Psoas muscle (tissue), 8 donors: ENCODE results near the gene ZCCHC2. TPM values are rescaled to one million over a fixed set of nuclear protein-coding genes. Genes with fewer than 3 reads are reported as not detected.

Source experiments
- ATAC-seq, 4 donors: fragments of 200-7000 bp; cut with Tn5 transposase; one replicate each; pipeline ENCODE4 v1.9.1; 2020; ENCODE audit warnings: moderate library complexity in 3 of 4, mild to moderate bottlenecking in 2 of 4
- DNase-seq, 2 donors: peaks; one replicate each; pipeline ENCODE4 v3.0.0-alpha.2; 2020
- H3K27ac ChIP-seq: fragments of 200-600 bp; one replicate; pipeline ENCODE4 v1.8.0; 2022
- H3K27me3 ChIP-seq, 3 donors: fragments of 200-600 bp in 1 of 3; one replicate each; pipeline versions ENCODE4 v1.6.1 to v1.8.0; 2013 to 2022; ENCODE audit warnings: low read length in 2 of 3, mild to moderate bottlenecking in 2 of 3, moderate library complexity in 1 of 3; ENCODE audit not compliant: insufficient read depth in 3 of 3
- H3K36me3 ChIP-seq, 2 donors: fragments of 200-600 bp in 1 of 2; one replicate each; pipeline versions ENCODE4 v1.6.1 to v1.8.0; 2013 to 2022; ENCODE audit warnings: low read depth in 1 of 2, mild to moderate bottlenecking in 1 of 2, moderate library complexity in 1 of 2; ENCODE audit not compliant: insufficient read depth in 1 of 2
- H3K4me1 ChIP-seq: fragments of 200-600 bp; one replicate; pipeline ENCODE4 v1.8.0; 2022
- H3K4me3 ChIP-seq: fragments of 200-600 bp; one replicate; pipeline ENCODE4 v1.8.0; 2022; ENCODE audit warnings: mild to moderate bottlenecking
- H3K9me3 ChIP-seq: fragments of 200-600 bp; one replicate; pipeline ENCODE4 v1.8.0; 2022
- CTCF ChIP-seq: fragments of 200-600 bp; IDR thresholded peaks from one replicate; pipeline ENCODE4 v1.8.0; 2022; ENCODE audit warnings: antibody characterized with exemption
- WGBS, 3 donors: extraction: QIAGEN DNeasy Blood & Tissue Kit; methylation state at CpG; one replicate each; pipeline versions ENCODE4 v1.1.6 to v1.1.7; 2013; 5-methylcytosine and 5-hydroxymethylcytosine counted together
- intact Hi-C, 2 donors: fragments of 100-400 bp; cut with DNase I; formaldehyde crosslinking; loops; one replicate each; pipeline versions ENCODE4 v1.11.0 to v1.14.2; 2022
- polyA plus RNA-seq, 3 donors: library from polyadenylated mRNA; stranded (reverse); fragments of 200-250 nt; gene quantifications; one replicate each; pipeline ENCODE4 v1.2.3, GENCODE V29; 2013
- total RNA-seq, 4 donors: library from RNA; stranded (reverse); fragmentation: NEBNext Ultra II Directional in 2 of 4; extraction: Animal tissue kit (Norgen Biotek cat#: 25700) in 2 of 4; gene quantifications; one replicate each; pipeline versions ENCODE4 v1.2.1 to v1.2.4, GENCODE V29; 2021 to 2023
- donor health status: healthy with polysubstance abuse.
- donor health status: DM: no; HTN: no; CAD: no; lungs with moderate emphysema.
- donor health status: Bipolar disorder and iron deficiency.
- donor health status: healthy.
- donor health status: DM: yes; HTN: yes; CAD: no.
- donor health status: DM: no; HTN: no; CAD: no.
- donor health status: DM: no; HTN: no; CAD: no.
- donor health status: DM: yes; HTN: yes; CAD: no.

Gene ZCCHC2
- total and polyA plus RNA-seq, 7 donors: 4.0 to 41.8 (median 28.8) TPM

DNA sequence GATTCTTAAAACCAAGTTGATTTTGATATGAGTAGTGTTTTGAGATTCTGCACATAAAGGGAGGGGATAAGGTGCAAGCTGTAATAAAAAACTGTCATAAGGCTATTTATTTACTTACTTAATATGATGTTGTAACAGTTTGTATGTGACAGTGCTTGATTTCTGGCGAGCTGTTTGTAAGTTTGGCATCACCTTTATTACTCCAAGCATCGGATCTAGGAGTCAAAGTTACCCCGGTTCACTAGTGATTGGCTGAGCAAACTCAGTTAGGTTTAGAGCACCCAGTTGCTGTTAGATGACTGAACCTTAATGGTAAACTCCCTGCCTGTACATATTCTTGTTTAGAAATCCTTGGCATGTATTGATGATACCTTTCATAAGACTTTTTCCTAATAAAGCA, 16.1 kb downstream of the ZCCHC2 start:
- 43 to 75% (median 62%) methylated on average over 3 of the region's 3 CpGs for WGBS, 3 donors
- Histone ChIP-seq H3K27me3 (no peaks in the 10 kb centered on the region), H3K4me3 (no peak overlapping the region), H3K27ac (no peak overlapping the region), H3K9me3 (no peaks in the 10 kb centered on the region), H3K36me3 (peaks cover 0 to 38% of the 10 kb centered on the region in 2 donors), H3K4me1 (peaks cover 9% of the 10 kb centered on the region)
- ATAC-seq: peak in 2 of 4 donors; percentile 22 to 58
- intact Hi-C loops: no loop called here
- DNase-seq: no peak
- TF ChIP-seq CTCF: no peak

- Histone ChIP-seq H3K4me3 (no peak overlapping the region), H3K4me1 (peaks cover 9% of the 10 kb centered on the region), H3K27ac (no peak overlapping the region), H3K9me3 (no peaks in the 10 kb centered on the region), H3K27me3 (no peaks in the 10 kb centered on the region), H3K36me3 (peaks cover 0 to 45% of the 10 kb centered on the region in 2 donors)
- DNase-seq: no peak
- 93 to 97% (median 96%) methylated on average over 11 of the region's 11 CpGs for WGBS, 3 donors
- no peak for TF ChIP-seq CTCF
- intact Hi-C loops: no loop called here
- ATAC-seq: peak in 1 of 4 donors; percentile 44
Measured at GRCh38 chr18:62539284-62540165, 16.7 kb downstream of the ZCCHC2 start.

DNA sequence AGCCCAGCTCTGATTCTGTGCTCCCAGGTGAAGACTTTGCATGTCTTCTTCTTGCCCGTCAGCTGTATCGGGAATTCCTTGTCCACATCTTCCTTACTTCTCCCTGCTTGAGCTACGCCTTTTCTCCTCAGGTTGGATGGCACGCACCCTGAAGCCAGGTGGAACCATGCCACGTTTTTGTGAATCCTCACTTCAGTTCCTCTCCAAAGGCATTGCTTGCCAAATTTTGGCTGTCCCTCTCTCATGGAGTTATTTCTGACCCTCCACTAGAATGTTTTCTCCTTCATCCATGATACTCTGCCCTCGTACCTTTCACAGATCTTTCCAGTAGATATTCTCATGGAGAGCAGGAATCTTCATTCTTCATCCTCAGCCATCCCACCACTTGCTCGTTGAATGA, 20.2 kb downstream of the ZCCHC2 start:
- intact Hi-C loops: no loop called here

DNA sequence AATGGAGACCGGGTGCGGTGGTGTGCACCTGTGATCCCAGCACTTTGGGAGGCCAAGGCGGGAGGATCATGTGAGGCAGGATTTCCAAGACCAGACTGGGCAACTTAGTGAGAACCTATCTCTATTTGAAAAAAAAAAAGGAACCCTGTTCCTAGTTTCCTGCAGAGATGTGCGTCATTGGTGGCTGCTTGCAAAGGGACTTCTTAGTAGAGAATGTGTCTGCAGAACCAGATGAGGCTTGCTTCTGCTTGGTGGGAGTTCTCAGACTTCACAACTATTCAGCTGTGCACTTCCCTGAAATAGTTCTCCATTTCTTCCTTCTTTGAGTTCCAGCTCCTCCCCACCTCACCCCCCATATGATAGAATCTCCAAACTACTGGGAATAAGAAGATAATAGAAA, 22.3 kb downstream of the ZCCHC2 start:
- H3K36me3 ChIP-seq: peaks cover 0 to 74% of the 10 kb centered on the region in 2 donors
- H3K27me3 ChIP-seq: no peaks in the 10 kb centered on the region
- intact Hi-C loops: no loop called here
- ATAC-seq: no peak
- H3K27ac ChIP-seq: no peak overlapping the region
- no peak for DNase-seq
- 83 to 98% (median 96%) methylated on average over 4 of the region's 4 CpGs for WGBS, 3 donors
- no peaks in the 10 kb centered on the region for H3K9me3 ChIP-seq
- TF ChIP-seq CTCF: no peak
- H3K4me3 ChIP-seq: no peak overlapping the region
- H3K4me1 ChIP-seq: peaks cover 11% of the 10 kb centered on the region

More for the DNA sequence above, 20.2 kb downstream of the ZCCHC2 start:
- H3K4me3 ChIP-seq: no peak overlapping the region
- no peaks in the 10 kb centered on the region for H3K27me3 ChIP-seq
- DNase-seq (no peak), ATAC-seq (peak in 2 of 4 donors; percentile 71 to 73)
- peaks cover 0 to 72% of the 10 kb centered on the region in 2 donors for H3K36me3 ChIP-seq
- no peaks in the 10 kb centered on the region for H3K9me3 ChIP-seq
- WGBS, 3 donors: 40 to 61% (median 44%) methylated on average over 7 of the region's 7 CpGs
- no peak for TF ChIP-seq CTCF
- no peak overlapping the region for H3K27ac ChIP-seq
- no peaks in the 10 kb centered on the region for H3K4me1 ChIP-seq
